CD4-positive, alpha-beta T cell treated with Interleukin-4 for 1 hour (primary cell): ENCODE results near the gene TP53I13.
"Not testable (repeated sequence)": the region's sequence is repeated elsewhere in the genome, so short reads cannot be mapped to it uniquely, and the experiment has no call there.

Source experiments
- DNase-seq, 2 donors: peaks; one replicate each; pipeline ENCODE4 v3.0.0-alpha.2; 2020 to 2022

The TP53I13 gene

GRCh38 chr17:29568331-29569244 is at the start of gene TP53I13:
TP53I13 (plus strand) TSS chr17:29568701; CDS start chr17:29568759, 58 bp downstream.
- DNase-seq = peak; percentile 89 to 93

DNA sequence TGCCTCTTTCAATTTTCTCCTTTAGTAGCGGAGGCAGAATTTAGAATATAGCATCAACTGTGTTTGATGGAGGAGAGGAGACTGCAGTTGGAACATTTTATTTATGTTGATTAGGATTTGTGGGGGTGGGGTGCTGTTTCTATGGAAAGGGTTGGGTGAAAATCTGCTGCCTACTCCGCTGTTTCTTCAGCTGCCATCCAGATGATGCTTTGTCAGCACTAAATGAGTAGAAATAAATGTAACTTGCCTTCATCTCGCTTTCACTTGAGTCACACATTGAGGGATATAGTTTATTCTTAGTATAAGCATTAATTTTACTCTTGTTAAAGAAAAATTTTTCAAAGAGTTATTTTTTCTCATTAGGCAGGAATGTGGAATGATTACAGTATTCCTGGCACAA is 43.8 kb upstream of the TP53I13 start:
- no peak for DNase-seq

DNA sequence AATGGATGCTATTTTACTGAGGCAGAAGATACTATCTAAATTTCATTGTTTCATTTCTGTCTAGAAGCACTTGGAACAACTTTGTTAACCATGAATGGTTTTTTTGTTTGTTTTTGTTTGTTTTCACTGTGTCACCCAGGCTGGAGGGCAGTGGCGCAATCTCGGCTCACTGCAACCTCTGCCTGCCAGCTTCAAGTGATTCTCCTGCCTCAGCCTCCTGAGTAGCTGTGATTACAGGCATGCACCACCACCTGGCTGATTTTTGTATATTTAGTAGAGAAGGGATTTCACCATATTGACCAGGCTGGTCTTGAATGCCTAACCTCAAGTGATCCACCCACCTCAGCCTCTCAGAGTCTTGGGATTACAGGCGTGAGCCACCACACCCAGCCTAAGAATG is 42.2 kb upstream of the TP53I13 start:
- DNase-seq = no peak

DNA sequence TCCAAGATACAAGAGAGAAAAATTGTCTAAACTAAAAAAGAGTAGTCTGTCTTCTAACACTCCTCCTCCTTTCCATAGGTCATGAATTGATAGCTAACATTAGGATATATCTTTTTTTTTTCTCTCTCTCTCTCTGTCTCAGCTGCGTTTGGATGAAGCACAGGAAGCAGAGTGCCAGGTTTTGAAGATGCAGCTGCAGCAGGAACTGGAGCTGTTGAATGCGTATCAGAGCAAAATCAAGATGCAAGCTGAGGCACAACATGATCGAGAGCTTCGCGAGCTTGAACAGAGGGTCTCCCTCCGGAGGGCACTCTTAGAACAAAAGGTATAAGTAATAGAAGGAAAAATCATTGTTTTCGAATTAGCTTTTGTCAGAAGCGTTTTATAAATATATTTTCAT is 34.5 kb upstream of the TP53I13 start:
- no peak for DNase-seq

- no peak for DNase-seq
Observed at GRCh38 chr17:29544066-29544465, 24.4 kb upstream of the TP53I13 start.

DNA sequence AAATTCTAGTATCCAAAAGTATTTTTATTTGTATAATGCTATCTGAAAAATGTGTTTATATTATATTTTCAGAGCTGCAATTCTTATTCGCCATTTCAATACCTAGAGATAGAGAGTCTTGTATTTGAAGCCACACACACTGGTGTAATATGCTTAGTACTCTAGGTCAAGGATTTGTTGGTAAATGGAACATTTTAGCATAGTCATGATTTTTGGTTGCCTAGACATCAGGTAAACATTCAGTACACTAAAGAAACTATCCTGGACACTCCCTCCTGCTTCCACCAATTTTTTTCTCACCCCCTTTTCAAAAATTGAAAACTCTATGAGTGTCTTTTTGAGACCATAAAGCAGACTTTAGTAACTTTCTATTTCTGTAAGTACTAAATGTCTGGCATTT is 22.4 kb upstream of the TP53I13 start:
- no peak for DNase-seq

GRCh38 chr17:29546830-29547229 is 21.7 kb upstream of the TP53I13 start:
- DNase-seq = no peak

DNA sequence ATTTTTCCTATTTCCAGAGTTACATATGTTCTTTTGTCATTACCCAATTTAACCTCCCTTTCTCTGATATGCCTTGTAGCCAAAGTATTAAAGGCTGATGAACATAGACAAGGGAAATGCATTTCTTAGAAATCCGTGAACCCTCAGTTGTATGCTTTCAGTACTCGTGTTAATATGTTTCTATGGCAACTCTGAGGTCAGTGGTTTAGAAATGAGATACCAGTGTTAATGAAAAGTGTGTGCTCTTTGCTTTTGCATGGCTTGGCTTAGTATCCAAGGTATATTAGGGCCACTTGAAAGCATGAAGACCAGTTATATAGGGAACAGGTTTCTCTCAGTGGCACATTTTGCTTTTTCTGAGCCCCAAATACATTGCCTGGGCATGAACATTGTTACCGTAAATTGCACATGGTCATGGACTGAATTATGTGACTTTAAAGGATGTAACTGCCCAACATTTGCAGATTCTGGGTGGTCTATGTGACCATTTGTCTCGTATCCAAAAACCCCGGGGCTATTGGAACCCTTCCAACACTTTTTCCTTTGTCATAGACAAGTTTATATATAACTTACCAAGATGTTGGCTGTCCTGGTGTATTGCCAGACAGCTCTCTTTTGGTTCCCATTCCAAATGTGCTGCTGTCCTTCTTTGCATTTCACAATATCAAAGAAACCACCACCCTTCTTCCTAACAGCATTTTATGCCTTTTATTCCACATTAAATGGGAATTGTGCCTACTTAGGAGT is 19.2 kb upstream of the TP53I13 start:
- DNase-seq = peak in 1 of 2 donors; percentile 22

DNA sequence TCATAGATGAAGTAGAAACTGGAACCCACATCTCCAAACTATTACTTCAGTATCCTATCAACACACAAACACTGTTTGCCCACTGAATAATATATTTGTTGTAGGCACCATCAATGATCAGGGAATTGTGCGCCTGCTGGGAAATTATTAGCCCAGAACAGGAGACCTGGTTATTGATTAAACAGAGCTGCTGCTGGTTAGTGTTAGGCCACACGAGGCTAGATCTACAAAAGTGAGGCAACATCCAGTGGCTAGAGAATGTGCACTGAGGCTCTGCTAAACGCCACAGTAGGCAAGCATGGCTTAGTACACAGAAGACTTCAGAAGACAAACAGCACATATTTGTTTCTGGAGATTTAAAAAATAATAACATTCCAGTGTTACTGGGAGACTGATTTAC is 12.7 kb upstream of the TP53I13 start:
- DNase-seq = no peak

GRCh38 chr17:29557085-29557738 is 11.3 kb upstream of the TP53I13 start:
- DNase-seq = no peak

GRCh38 chr17:29557739-29558116 is 10.8 kb upstream of the TP53I13 start:
- no peak for DNase-seq

- DNase-seq = not testable (repeated sequence)
Observed at GRCh38 chr17:29558139-29558538, 10.4 kb upstream of the TP53I13 start.

DNA sequence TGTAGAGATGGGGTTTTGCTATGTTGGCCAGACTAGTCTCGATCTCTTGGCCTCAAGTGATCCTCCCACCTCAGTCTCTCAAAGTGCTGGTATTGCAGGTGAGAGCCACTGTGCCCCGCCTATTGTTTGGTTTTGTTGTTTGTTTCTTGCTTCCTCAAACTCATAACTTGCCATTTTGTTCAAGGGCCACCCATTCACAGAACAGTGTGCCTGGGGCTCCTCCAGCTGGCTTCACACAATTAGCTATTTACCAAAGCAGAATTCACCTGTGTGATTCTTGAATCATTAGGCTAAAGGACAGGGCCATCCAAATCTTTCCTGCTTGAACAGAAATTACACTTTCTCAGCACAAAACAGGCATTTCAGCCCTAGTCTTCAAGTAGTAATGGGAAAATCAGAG is 8.9 kb upstream of the TP53I13 start:
- DNase-seq = no peak

GRCh38 chr17:29560316-29560715 is 8.2 kb upstream of the TP53I13 start:
- no peak for DNase-seq

DNA sequence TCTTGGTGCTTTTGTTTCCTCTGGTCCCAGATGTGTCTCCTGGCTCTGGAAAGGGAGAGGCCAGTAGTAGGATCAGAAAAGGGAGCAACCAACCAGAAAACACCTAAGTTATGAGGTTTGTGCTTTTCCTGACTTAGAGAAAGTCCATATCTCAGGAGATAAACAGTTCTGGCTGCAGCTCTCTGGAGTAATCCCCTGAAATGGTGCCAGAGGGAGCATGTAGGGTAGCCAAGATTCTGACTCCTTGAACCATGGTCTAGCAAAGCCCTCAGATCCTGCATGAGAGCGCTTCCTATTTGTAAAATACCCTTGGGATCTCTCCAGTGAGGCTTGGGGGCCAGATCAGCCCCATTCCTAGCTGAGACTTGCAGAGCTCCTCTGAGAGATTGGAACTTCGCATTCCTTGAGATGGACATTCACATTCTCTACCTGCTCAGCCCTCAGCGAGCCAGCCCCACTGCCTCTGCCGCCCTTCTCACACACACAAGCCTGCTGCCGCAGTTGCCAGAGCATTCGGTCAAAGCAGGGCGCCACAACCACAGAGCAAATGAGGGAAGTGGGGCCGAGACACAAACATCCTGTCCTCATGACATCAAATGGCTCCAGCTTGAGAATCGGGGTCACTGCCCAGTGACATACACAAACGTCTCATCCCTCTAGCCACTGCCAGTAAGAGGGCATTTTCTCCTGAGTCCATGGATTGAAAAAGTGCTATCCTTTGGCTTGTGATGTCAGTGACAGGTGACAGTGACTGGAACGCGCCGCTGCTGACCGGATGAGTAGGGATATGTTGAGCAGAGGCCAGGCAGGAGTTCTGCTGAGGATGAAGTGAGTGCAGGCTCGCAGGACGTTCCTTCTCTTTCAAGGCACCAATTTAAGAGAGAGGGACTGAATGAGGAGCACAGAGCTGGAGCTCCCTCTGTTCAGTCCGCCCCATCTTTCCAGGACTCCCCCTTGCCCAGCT is 6.7 kb upstream of the TP53I13 start:
- peak; percentile 17 to 67 for DNase-seq

DNA sequence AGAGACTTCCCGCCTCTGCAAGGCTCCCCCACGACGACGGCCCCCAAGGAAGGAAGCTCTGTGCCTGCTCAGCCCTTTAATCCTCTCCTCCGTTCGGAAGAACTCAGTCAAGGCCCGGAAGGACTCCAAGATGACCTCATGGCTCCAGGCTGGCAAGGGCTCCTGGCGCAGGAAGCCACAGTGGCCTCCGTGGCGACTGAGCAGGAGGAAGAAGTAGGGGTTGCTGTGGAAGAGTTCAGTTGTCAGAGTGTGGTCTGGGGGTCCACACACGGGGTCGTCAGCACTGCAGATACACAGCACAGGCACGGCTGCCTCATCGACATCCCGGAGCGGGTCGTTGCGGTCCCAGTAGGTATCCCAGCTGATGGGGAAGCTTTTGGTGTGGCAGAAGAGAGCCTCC is 5.9 kb upstream of the TP53I13 start:
- no peak for DNase-seq

DNA sequence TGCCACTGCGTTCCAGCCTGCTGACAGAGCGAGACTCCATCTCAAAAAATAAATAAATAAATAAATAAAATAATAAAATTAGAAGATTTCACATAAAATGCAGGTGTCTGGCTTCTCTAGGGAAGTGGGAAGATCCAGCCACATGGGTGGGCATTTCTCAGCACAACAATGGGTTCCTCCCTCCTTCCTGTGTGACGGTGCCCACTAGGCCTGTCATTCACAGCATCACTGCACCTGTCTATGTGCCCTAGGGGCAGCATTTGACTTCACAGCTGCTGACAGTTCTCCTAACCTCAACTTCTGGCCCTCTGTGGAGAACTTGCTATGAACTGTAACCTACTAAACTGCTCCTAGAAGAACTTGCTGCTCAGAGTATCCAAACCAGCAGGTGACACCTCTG is 4.7 kb upstream of the TP53I13 start:
- peak in 1 of 2 donors; percentile 41 for DNase-seq

DNA sequence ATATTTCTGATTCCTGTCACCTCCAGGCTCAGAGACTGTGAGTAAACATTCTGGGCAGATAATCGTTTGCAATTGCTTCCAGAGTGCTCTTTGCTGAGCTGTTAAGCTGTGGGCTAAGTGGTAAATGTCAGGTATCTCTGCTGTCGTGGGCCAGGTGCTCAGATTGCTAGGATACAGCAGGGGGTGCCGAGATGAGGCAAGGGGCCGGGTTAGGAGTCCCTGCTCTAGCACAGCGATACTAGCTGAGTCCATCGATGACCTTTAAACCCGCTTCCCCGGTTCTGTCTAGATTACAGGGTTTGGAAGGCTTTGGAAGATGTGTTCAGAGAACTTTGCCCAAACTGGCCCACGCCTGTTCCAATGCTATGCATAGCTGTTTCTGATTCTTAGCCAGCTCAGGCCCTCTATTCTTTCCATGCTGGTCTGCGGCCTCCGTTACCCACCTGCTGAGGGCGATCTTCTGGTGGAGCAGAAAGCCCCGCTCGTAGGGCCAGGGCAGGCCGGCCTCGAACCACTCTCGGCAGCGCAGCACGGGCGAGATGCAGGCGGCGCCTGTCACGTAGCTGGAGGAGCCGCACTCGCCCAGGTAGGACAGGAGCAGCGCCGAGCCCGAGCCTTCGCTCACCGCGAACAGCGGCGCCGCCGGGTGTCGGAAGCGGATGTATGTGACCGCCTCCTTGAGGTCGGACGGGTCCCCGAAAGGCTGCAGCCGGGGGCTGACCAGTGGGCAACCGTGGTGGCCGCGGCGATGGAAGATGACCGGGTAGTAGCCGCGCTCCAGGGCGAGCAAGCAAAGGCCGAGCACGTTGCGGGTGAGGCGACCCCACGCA is 2.6 kb upstream of the TP53I13 start:
- DNase-seq = peak; percentile 54 to 59

GRCh38 chr17:29566473-29567303 is 1.8 kb upstream of the TP53I13 start, which contains the start of gene ABHD15:
ABHD15 (minus strand) TSS chr17:29567037; CDS start chr17:29566966, 71 bp downstream.
- peak; percentile 50 to 56 for DNase-seq

- no peak for DNase-seq
Observed at GRCh38 chr17:29567304-29567553, 1.3 kb upstream of the TP53I13 start.
